Lung (tissue), 12 donors: ENCODE results near the gene RNGTT. TPM values are rescaled to one million over a fixed set of nuclear protein-coding genes. Genes with fewer than 3 reads are reported as not detected.

Experiments
- ATAC-seq: fragments of 200-7000 bp; cut with Tn5 transposase; one replicate; pipeline ENCODE4 v1.9.1; 2020; ENCODE audit warnings: moderate number of reproducible peaks; ENCODE audit not compliant: insufficient read depth, low FRiP score
- DNase-seq, 3 donors: peaks; one replicate each; pipeline ENCODE4 v3.0.0-alpha.2; 2013 to 2017
- H3K27ac ChIP-seq, 2 donors: one replicate each; pipeline ENCODE4 v1.5.1; 2013; ENCODE audit warnings: mild to moderate bottlenecking in 2 of 2, moderate library complexity in 2 of 2, control low read depth in 1 of 2, inconsistent platforms in 1 of 2, low read depth in 1 of 2, low read length in 1 of 2
- H3K27me3 ChIP-seq, 3 donors: one replicate each; pipeline ENCODE4 v1.5.1; 2013; ENCODE audit warnings: low read length in 2 of 3; ENCODE audit not compliant: control insufficient read depth in 3 of 3, insufficient read depth in 3 of 3
- H3K36me3 ChIP-seq, 4 donors: one replicate each; pipeline ENCODE4 v1.5.1; 2013; ENCODE audit warnings: low read length in 4 of 4, mild to moderate bottlenecking in 1 of 4, moderate library complexity in 1 of 4; ENCODE audit not compliant: control insufficient read depth in 4 of 4, insufficient read depth in 4 of 4
- H3K4me1 ChIP-seq, 5 donors: one replicate each; pipeline ENCODE4 v1.5.1; 2013; ENCODE audit warnings: low read length in 5 of 5, mild to moderate bottlenecking in 2 of 5, moderate library complexity in 1 of 5; ENCODE audit not compliant: control insufficient read depth in 5 of 5, insufficient read depth in 5 of 5
- H3K4me3 ChIP-seq: one replicate; pipeline ENCODE4 v1.5.1; 2013; ENCODE audit warnings: mild to moderate bottlenecking, control low read depth, moderate library complexity
- H3K9ac ChIP-seq, 2 donors: one replicate each; pipeline ENCODE4 v1.5.1; 2013; ENCODE audit warnings: low read length in 2 of 2, control low read depth in 1 of 2; ENCODE audit not compliant: insufficient read depth in 1 of 2
- H3K9me3 ChIP-seq, 4 donors: one replicate each; pipeline ENCODE4 v1.5.1; 2013; ENCODE audit warnings: low read length in 3 of 4, mild to moderate bottlenecking in 1 of 4, moderate library complexity in 1 of 4; ENCODE audit not compliant: control insufficient read depth in 4 of 4, insufficient read depth in 3 of 4
- WGBS, 2 donors: extraction: QIAGEN DNeasy Blood & Tissue Kit; methylation state at CpG; one replicate each; pipeline ENCODE4 v1.1.7; 2013; 5-methylcytosine and 5-hydroxymethylcytosine counted together
- polyA plus RNA-seq, 2 donors: library from polyadenylated mRNA; stranded (reverse); fragments of 200-250 nt; gene quantifications; one replicate each; pipeline ENCODE4 v1.2.1, GENCODE V29; 2013
- total RNA-seq, 2 donors: library from RNA; depleted of rRNA in 1 of 2; stranded (reverse); fragments of >200 nt in 1 of 2; gene quantifications; one replicate each; pipeline ENCODE4 v1.2.1, GENCODE V29; 2014 to 2021
- TF ChIP-seq, protein P1 (sequence below): IDR thresholded peaks from 2 replicates; pipeline ENCODE4 v1.5.1; 2012; ENCODE audit warnings: mild to moderate bottlenecking; ENCODE audit errors: control extremely low read depth, extremely low read depth
- donor health status: control.
- donor health status: control.
- donor health status: Bipolar disorder and iron deficiency.
- donor health status: healthy.
- donor health status: DM: yes; HTN: yes; CAD: no.

The RNGTT gene
- total and polyA plus RNA-seq, 4 donors = 3.0 to 25.0 (median 9.2) TPM

DNA sequence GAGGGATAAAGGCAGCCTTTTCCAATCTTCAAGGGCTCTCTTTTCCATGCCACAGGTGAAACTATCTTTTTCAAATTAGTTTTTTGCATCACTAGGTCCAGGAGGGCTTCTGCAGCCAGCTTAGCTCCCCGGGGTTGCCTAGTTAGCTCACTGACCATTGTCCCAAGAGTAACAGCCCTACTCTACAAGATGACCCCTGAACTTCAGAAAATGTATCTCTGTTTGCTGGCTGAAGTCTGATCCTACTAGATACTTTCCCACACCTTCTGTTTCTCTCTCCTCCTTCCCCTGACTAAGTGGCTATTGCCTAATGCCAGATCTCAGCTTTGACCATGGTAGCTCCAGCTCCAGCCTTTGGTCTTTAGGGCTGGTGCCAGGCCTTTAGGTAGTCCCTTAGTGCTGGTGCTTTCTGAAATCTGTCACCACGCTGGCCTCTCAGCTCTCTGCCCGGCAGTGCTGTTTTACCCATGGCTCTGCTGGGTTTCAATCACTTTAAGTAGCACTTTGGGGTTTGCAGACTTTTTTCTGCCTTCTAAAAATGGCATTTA lies 255.1 kb downstream of the RNGTT start:
- no peaks in the 10 kb centered on the region for H3K27me3 ChIP-seq
- DNase-seq (no peak), ATAC-seq (no peak)
- H3K27ac ChIP-seq = no peak overlapping the region
- no peaks in the 10 kb centered on the region for H3K9me3 ChIP-seq
- no peak overlapping the region for H3K9ac ChIP-seq
- TF ChIP-seq, protein P1, sequence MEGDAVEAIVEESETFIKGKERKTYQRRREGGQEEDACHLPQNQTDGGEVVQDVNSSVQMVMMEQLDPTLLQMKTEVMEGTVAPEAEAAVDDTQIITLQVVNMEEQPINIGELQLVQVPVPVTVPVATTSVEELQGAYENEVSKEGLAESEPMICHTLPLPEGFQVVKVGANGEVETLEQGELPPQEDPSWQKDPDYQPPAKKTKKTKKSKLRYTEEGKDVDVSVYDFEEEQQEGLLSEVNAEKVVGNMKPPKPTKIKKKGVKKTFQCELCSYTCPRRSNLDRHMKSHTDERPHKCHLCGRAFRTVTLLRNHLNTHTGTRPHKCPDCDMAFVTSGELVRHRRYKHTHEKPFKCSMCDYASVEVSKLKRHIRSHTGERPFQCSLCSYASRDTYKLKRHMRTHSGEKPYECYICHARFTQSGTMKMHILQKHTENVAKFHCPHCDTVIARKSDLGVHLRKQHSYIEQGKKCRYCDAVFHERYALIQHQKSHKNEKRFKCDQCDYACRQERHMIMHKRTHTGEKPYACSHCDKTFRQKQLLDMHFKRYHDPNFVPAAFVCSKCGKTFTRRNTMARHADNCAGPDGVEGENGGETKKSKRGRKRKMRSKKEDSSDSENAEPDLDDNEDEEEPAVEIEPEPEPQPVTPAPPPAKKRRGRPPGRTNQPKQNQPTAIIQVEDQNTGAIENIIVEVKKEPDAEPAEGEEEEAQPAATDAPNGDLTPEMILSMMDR = no peak
- no peaks in the 10 kb centered on the region for H3K36me3 ChIP-seq
- WGBS, 2 donors = 94% methylated on average over 3 of the region's 3 CpGs
- no peak overlapping the region for H3K4me3 ChIP-seq
- H3K4me1 ChIP-seq = peaks cover 0 to 3% (median 0%) of the 10 kb centered on the region in 5 donors

DNA sequence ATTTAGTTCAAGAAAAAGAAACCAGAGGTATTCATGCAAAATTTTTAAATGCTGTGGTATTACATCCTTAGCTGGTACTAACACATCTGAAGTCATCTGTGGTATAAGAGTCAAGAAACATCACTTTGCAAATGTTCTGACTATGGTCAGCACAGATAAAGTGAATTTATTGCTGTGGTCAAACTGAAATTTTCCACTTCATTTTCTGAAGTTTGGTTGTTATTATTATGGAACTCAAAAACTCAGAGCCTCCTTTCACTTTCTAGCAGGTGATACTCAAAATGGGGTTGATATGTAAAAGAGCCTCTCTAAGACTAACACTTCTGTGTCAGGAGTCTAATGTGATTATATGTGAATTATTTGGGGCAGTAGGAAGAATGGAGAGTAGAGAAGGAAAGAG lies 257.8 kb downstream of the RNGTT start:
- H3K9me3 ChIP-seq = no peaks in the 10 kb centered on the region
- DNase-seq (no peak), ATAC-seq (no peak)
- H3K27me3 ChIP-seq = no peaks in the 10 kb centered on the region
- H3K4me1 ChIP-seq = no peaks in the 10 kb centered on the region
- TF ChIP-seq, protein P1 = no peak
- no peak overlapping the region for H3K27ac ChIP-seq
- H3K9ac ChIP-seq = no peak overlapping the region
- no peak overlapping the region for H3K4me3 ChIP-seq
- H3K36me3 ChIP-seq = no peaks in the 10 kb centered on the region

DNA sequence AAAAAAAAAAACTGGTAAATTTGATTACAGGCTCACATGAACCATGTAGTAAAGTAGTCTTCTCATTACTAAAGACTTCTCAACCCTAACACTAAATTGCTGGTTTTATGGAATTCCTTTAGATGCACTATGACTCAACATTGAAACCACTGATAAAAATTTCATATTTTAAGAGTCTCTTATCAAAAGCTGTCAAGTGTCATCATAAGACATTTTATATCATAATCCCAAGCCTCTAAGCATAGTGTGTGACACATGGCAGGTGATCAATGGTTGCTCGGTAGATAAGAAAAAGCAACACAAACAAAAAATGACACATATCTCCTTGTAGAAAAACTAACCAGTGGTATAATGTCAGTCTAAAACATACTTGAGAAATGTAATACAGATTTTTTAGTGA lies 258.4 kb downstream of the RNGTT start:
- Histone ChIP-seq H3K36me3 (no peaks in the 10 kb centered on the region), H3K27me3 (no peaks in the 10 kb centered on the region), H3K4me1 (no peaks in the 10 kb centered on the region), H3K27ac (no peak overlapping the region), H3K9ac (no peak overlapping the region), H3K9me3 (no peaks in the 10 kb centered on the region), H3K4me3 (no peak overlapping the region)
- DNase-seq (no peak), ATAC-seq (no peak)
- TF ChIP-seq, protein P1 = no peak
- WGBS, 2 donors = 78 to 95% methylated on average over 1 of the region's 1 CpG

DNA sequence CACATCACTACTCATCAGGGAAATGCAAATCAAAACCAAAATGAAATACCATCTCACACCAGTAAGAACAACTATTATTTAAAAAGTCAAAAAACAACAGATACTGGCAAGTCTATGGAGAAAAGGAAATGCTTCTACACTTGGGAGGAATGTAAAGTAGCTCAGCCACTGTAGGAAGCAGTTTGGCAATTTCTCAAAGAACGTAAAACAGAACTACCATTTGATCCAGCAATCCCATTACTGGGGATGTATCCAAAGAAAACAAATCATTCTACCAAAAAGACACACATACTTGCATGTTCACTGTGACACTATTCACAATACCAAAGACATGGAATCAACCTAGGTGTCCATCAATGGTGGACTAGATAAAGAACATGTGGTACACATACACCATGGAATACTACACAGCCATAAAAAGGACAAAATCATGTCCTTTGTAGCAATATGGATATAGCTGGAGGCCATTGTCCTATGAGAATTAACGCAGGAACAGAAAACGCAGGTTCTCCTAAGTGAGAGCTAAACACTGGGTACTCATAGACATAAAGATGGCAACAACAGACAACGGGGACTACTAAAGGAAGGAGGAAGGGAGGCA lies 260.4 kb downstream of the RNGTT start:
- H3K4me1 ChIP-seq = no peaks in the 10 kb centered on the region
- no peaks in the 10 kb centered on the region for H3K27me3 ChIP-seq
- WGBS, 2 donors = 96 to 97% methylated on average over 4 of the region's 4 CpGs
- H3K36me3 ChIP-seq = no peaks in the 10 kb centered on the region
- H3K4me3 ChIP-seq = no peak overlapping the region
- H3K27ac ChIP-seq = no peak overlapping the region
- DNase-seq (no peak), ATAC-seq (no peak)
- H3K9ac ChIP-seq = no peak overlapping the region
- TF ChIP-seq, protein P1 = no peak
- H3K9me3 ChIP-seq = no peaks in the 10 kb centered on the region
